Measurements from ENCODE around the gene C13orf46.

Gene C13orf46

DNA sequence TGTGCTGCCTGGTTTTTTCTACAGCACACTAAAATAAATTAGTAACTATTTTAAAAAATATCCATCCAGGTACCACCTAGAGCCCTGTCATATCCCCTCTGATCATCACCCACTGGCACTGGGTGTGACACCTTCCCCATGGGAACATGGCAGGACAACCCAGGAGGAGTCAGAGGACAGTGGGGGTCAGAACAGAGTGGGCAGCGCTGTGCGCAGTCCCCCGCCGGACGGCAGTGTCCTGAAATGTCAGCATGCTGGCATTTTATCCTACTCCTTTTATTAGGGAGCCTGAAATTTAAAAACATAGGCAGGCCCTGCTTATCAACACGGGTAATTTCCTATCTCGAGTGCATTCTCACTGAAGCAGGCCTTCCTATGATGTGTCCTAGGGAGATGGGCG is 67.9 kb downstream of the C13orf46 start:
- DNase-seq (ENCODE audit: low spot score), result no peak

GRCh38 chr13:113905018-113905417 is 68.9 kb downstream of the C13orf46 start:
- no peak for DNase-seq (ENCODE audit: low spot score)

GRCh38 chr13:113904411-113904810 is 69.5 kb downstream of the C13orf46 start:
- no peak for DNase-seq (ENCODE audit: low spot score)

- no peak for DNase-seq (ENCODE audit: low spot score)
Observed at GRCh38 chr13:113903912-113904311, 70.0 kb downstream of the C13orf46 start.
